C4-2B (cell line): ENCODE data around the gene SRRD.

ENCODE experiments used
- CTCF ChIP-seq: fragments of 450-650 bp; conservative IDR thresholded peaks from 2 replicates; pipeline ENCODE4 v1.5.1; 2017; ENCODE audit warnings: mild to moderate bottlenecking
- ZFX ChIP-seq: fragments of 450-650 bp; IDR thresholded peaks from 2 replicates; pipeline ENCODE4 v1.6.1; 2017

GRCh38 chr22:26501996-26502395 lies 18.3 kb downstream of the SRRD start:
- TF ChIP-seq CTCF (no peak), ZFX (no peak)
